CD4-positive, alpha-beta T cell treated with Interleukin-4 for 4 hours (primary cell): ENCODE measurements around the gene KIF20A.
"Not testable (repeated sequence)": the region's sequence is repeated elsewhere in the genome, so short reads cannot be mapped to it uniquely, and the experiment has no call there.

Source experiments
- DNase-seq: peaks from one replicate; pipeline ENCODE4 v3.0.0-alpha.2; 2020

KIF20A gene

DNA sequence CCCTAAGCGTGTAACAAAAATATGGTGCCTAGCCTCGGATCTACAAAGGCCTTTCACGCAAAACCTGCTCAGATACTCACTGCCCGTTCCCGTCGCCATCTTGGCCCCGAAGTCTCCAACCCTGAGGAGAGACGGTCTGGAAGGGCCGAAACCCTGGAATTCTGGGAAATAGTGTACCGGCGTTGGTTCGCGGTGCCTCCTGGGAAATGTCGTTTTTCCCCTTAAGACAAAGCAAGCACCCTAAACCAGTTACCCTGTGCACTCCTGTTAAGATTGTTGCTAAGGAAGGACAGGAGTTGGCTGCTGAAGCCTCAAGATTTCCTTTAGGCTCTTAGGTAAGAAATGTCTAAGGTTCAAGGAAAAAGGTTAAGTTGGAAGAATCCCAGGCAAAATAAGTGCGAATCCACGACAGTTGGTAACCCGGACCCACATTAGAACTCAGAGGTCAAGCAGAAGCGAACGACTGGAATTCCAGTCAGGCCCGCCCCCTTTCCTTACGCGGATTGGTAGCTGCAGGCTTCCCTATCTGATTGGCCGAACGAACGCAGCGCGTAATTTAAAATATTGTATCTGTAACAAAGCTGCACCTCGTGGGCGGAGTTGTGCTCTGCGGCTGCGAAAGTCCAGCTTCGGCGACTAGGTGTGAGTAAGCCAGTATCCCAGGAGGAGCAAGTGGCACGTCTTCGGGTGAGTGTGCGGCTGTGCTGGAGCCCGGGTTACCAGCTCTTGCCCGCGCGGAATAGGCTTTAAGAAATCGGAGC lies at the start of gene KIF20A, which contains the start of gene BRD8:
Gene KIF20A (plus strand): TSS at position 597 of the 761 bp plus-strand sequence. CDS start 569 bp downstream, outside the sequence.
Gene BRD8 (minus strand): TSS at position 115 of the 761 bp plus-strand sequence. CDS start 16 bp downstream, at position 99.
- peak; percentile 93 for DNase-seq

DNA sequence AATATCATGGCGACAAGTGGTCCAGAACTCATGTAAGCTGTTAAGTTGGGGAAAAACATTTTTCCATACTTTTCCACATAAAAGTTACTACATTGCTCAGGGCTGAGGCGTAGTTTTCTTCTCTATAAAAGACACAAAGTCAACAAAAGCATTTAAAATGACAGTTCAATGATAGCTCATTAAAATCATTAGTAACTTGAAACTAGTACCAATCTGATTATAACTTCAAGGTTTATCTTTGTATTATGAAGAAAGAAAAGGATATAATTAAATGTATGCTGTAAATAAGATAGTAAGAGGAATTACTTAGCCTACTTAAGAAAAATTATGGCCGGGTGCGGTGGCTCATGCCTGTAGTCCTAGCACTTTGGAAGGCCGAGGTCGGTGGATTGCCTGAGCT lies 49.6 kb upstream of the KIF20A start:
- DNase-seq: no peak

DNA sequence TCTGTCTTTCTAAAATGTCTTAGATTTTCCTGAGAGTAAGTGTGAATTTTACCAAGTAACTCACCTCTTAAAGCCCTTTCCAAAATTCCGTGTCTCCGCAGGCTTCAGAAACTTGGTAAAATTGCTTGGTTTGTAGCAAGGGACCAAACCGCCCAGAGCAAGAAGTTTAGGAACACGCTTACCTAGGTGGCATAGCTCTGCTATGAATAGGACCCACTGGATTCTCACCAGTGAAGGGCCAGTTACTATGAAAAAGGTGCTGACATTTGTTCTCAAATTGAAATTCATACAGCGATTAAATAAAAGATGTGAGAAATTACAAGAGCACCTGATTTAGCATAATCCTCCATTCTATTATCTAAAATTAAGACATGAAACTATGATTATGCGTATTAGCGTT lies 46.4 kb upstream of the KIF20A start:
- no peak for DNase-seq

DNA sequence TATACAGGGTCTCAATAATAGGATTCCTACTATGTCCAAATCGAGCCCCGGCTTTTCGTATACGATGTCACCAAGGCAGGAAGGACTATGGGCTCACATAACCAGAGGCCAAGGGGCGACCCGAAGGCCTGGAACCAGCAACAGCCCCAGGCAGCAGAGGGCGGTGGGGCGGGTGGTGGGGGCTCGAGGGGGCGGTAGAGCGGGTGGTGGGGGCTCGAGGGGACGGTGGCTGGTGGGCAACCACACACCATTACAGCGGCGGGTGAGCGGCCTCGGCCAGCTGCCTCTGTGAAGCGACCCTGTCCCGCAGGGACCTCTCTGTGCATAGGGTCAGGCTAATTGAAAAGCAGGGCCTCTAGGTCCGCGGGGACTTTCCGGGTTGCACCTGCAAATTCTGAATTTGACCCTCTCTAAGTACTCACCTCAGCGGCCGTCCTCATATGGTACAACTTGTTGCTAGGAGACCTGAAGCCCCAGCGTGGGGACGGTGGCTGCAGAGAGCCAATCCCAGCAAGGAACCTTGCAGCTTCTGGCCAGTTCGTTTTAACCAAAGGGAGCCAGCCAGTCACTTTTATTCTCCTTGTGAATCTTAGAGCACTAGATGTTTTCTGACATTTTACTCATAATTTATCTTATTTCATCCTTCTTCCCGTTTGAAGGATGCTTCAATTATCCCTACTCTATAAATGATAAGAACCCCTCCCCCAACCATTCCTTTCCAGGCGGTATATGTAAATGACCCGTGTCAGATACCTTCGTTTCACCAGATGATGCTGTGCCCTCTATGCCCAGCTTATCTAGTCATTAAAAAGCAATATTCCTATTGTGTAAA lies 39.7 kb upstream of the KIF20A start, which contains the start of gene NME5:
Gene NME5 (minus strand): TSS at position 480 of the 832 bp plus-strand sequence. CDS start 648 bp downstream, outside the sequence.
- DNase-seq: no peak

DNA sequence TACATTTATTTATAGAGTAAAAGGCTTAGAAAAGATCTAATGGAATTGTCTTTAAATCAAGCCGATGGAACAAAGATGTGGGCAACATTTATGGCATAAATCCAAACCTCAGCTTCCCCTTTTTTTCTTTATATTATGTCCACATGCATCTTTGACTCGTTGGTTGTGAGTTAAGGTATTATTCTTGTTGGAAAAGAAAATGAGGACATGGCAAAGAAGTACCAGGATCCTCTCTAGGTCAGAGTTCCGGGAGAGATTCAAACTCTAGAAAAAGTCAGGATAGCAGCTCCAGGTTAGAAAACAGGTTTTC lies 39.2 kb upstream of the KIF20A start:
- DNase-seq: no peak

DNA sequence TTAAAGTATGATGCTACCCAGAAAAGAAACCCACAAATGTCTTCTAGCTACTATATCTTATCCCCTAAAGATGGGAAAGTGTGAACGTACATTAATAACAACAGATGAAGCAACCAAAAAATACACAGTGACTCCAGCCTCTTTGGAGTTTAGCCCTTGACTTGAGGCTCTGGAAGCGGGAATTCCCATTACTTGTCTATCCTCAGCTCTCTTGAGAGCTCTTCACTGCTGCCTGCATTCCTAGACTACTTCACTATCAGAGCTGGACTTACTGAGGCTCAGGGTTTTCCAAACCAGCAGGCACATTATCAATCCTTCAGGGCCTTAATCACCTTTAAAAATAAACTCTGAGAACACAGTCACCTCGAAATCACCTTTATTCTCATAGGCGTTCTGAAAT lies 38.6 kb upstream of the KIF20A start:
- DNase-seq: no peak

DNA sequence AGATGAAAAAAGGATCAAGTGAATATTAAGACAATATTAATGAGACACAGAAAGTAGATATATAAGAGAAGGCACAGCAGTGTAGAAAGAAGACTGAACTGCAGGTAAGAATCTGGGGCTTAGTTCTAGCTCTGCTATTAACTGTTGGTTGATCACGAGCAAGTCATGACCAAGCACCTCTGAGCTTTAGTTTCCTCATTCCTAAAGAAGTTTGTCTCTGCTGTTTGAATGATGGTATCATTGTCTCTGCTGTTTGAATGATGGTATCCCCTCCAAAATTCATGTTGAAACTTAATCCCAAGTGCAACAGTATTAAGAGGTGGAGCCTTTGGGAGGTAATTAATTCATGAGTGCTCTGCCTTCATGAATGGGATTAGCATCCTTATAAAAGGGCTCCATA lies 37.2 kb upstream of the KIF20A start:
- DNase-seq: no peak

DNA sequence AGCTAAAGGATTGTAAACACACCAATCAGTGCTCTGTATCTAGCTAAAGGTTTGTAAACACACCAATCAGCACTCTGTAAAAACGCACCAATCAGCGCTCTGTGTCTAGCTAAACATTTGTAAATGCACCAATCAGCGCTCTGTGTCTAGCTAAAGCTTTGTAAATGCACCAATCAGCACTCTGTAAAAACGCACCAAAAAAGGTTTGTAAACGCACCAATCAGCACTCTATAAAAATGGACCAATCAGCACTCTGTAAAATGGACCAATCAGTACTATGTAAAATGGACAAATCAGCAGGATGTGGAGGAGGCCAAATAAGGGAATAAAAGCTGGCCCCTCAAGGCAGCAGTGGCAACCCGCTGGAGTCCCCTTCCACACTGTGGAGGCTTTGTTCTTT lies 35.3 kb upstream of the KIF20A start:
- DNase-seq: not testable (repeated sequence)

DNA sequence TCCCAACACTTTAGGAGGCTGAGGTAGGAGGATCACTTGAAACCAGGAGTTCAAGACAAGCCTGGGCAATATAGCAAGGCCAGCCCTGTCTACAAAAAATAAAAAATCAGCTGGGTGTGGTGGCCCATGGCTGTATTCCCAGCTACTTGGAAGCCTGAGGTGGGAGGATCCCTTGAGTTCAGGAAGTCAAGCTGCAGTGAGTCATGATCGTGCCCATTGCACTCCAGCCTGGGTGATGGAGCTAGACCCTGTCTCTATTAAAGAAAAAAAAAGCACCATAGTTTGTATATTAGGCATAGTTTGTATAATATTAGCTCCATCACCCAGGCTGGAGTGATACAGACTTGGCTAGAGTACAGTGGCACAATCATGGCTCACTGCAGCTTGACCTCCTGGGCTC lies 30.1 kb upstream of the KIF20A start:
- no peak for DNase-seq

DNA sequence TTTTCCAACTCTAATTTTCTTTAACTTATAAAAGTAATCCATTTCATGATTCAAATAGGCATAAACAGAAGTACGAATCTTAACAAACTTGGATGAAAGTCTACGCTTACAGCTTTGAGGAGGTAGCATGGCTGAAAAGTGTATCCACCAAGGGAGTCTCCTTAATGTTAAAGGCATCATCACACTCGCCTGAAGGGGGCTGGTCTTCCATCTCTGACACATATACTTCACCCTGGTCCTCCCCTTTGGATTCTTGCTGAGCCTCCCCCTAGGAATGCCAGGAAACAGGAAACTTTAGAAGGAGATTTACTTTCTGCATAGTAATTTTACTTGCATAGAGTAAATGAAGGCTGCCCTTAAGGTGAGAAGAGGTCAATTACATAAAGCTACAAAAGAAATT lies 29.4 kb upstream of the KIF20A start:
- no peak for DNase-seq

DNA sequence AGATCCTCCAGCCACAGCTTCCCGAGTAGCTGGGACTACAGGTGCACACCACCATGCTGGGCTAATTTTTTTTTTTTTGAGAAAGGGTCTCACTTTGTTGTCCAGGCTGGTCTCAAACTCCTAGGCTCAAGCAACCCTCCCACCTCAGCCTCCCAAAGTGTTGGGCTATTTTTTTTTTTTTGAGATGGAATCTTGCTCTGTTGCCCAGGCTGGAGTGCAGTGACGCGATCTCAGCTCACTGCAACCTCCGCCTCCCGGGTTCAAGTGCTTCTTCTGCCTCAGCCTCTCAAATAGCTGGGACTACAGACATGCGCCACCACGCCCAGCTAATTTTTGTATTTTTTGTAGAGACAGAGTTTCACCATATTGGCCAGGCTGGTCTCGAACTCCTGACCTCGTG lies 22.9 kb upstream of the KIF20A start:
- DNase-seq: not testable (repeated sequence)

DNA sequence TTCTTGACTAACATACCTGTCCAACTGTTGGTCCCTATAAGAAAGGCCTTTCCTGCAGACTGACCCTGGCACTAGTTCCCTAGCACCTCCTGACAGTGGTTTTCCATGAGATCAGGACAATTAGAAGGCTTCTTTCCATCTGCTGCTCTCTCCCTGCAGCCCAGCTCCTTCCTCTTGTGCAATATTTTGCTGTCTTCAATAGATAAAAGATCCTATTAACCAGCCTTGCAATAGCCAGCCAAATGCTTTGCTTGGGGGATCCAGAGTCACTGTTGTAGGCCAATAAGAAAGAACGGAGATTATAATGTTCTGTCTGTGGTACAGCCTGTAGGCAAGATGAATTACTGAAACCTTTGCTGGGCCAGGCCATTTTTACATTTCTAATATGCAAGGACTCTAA lies 21.3 kb upstream of the KIF20A start:
- DNase-seq: no peak

DNA sequence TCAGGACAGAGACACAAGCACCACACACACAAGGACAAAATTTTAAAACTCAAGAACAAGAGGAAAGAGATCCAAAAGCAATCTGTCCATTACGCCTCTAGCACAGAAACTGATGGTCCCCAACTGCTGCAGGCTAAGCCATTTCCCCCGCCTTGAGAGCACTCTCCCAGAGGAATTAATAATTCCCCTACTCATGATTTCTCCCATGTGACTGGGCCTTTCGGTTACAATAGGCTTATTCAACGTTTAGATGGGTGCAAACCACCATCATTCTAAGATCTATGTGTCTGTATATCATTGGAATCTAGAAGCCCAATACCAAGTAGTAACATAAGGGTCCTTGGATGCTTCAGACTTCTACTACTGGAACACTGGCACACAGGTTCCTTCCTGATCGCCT lies 19.2 kb upstream of the KIF20A start:
- no peak for DNase-seq

DNA sequence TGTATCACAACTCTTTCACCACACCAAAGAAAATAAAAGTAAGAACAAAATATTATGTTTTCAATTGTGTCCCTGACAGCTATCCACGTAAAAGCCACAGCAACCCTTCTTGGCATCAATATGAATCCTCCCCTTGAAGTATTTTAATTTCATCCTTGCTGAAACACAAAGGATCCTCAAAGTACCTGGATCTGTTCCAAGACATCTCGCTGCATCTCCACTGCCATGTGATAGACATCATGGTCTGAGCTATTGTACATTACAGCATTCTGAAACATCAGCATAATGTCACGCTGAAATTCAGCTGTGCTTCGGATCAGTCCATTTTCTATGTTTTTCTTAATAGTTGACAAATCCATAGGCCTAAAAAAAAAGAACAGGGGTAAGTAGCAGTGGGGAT lies 18.2 kb upstream of the KIF20A start:
- DNase-seq: no peak

DNA sequence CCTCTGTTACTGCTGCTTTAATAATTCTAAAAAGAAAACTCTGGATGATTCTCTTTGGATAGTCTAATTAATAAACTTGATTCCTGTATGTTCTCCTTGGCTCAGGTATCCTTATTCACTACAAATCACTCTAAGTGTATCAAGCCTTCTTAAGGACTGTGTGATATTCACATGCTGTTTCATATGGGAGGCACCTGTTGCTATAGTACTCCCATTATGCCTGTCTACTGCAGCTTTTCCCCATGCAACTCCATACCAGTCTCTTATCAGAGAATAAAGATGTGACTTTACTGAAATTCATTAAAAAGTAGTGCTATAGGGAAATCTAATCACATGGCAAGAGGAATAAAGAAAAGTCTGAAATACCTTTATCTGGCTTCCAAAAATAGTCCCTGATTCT lies 15.2 kb upstream of the KIF20A start:
- no peak for DNase-seq

DNA sequence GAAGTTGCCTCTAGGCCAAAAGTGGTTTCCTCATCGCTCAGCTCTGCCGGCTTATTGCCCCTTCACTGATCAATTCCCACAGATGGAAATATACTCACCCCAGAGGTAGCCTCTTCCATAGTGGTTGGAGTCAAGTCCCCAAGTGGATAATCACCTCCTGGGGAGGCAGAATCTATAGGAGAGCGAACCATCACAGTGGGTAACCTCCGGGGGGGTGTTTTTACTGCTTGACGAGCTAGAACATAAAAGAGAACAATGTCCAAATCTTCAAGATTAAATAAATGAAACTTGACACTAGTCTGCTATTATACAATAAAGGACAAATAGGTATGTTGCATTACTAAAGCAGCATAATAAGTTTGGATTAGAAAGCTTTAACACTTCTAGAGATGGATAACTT lies 9.8 kb upstream of the KIF20A start:
- DNase-seq: no peak

DNA sequence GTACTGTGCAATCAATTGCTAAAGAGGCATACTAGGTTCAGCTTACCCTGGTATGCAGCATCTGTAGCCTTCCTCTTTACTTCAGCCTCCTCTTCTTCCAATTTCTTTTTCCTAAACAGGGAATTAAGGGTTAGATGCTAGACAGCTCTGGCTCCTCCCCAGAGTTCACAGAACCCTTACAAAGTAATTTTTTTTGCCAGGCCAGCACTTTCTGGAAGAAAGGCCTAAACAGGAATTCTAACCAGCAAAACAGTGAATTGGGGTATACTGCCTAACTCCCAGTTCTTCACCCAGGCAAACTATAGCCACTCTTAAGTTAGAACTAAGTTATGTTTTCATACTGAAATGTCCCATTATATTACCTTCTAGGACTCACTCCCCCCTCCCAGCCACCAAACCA lies 8.6 kb upstream of the KIF20A start:
- no peak for DNase-seq

DNA sequence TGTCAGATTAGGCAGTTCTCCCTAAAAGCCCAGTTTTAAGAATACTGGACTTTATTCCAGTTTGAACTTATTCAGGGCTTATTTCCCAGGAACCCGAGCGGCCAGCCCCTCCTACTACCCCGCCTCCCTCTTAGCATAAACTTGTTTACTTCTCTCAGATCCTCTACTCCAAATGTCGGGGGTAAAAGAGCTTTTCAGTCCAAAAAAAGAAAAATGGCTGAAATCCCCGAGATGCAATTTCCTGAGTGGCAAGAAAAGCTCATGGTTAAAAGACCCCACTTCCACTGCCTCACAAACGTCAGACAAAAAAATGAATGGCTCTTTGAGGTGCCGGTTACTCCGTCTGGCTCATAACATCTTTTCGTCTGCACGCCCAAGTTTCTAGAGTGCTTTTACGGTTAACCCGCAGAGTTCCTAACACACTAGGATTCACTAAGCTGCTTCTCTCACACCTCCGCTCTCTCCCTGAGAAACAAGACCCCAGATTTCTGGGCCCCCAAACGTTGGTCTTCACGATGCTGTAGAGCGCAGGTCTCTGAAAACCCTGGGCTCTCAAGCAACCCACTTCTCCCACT lies 884 bp upstream of the KIF20A start:
- peak; percentile 36 for DNase-seq

DNA sequence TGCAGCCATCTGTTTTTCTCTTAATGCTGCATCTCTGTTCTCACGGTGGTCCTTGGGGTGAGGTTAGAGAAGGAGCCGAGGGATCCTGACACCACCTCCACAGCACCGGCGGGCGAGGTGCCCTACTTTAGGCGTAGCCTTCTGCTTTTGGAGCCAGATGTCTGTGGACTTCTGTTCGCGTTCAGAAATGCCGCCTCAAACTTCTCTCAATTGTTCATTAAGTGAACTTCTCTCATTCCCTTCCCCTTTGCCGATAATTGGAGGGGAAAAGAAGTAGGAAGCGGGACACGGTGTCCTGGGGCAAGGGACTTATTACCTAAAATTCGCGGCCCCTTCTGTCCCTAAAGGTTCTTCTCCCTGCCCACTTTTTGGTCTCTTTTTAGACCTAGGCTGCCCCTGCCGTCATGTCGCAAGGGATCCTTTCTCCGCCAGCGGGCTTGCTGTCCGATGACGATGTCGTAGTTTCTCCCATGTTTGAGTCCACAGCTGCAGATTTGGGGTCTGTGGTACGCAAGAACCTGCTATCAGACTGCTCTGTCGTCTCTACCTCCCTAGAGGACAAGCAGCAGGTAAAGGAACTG lies 455 bp downstream of the KIF20A start:
- no peak for DNase-seq

DNA sequence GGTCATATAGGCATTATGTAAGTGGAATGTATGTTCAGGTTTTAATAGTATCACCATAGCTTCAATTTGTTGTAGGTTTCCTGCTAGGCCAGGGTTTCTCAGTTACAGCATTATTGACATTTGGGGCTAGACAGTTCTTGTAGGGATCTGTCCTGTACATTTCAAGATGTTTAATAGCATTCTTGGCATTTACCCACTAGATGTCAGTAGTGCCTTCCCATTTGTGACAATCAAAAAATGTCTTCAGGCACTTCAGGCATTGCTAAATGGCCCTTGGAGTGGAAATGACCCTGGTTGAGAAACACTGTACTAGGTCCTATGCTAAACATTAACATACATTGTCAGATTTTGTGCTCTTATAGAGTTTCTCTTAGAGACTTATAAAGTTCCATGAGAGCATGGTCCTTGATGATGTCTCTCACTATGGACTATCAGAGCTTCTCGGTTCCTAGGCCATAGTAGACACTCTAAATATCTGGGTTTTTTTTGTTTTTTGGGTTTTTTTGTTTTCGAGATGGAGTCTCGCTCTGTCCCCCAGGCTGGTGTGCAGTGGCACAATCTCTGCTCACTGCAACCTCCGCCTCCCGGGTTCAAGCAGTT lies 1.4 kb downstream of the KIF20A start:
- peak; percentile 48 for DNase-seq

DNA sequence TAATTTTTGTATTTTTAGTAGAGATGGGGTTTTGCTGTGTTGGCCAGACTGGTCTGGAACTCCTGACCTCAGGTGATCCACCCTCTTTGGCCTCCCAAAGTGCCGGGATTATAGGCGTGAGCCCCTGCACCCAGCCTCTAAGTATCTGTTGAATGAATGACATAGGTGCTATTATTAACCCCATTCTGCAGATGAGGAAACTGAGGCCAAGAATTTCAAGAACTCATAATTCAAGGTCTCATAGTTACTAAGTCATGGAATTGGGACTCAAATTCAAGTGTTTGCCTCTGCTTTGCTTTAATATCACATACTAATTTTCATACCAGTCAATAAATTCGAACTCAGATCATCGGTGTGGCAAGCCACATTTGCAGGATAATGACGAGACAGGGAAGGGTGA lies 1.9 kb downstream of the KIF20A start:
- no peak for DNase-seq

DNA sequence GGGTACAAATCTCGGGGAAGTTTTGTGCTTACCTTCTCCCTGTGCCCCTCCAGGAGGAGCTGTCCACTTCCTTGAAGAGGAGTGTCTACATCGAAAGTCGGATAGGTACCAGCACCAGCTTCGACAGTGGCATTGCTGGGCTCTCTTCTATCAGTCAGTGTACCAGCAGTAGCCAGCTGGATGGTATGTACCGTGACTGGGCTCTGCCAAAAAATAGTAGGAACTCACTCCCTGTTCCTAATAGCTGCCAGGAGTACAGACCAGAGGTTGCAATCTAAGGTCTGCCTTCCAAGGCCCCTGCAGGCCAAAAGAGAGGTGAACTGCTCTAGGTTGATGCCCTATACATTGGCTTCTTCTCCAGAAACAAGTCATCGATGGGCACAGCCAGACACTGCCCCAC lies 3.9 kb downstream of the KIF20A start:
- no peak for DNase-seq

DNA sequence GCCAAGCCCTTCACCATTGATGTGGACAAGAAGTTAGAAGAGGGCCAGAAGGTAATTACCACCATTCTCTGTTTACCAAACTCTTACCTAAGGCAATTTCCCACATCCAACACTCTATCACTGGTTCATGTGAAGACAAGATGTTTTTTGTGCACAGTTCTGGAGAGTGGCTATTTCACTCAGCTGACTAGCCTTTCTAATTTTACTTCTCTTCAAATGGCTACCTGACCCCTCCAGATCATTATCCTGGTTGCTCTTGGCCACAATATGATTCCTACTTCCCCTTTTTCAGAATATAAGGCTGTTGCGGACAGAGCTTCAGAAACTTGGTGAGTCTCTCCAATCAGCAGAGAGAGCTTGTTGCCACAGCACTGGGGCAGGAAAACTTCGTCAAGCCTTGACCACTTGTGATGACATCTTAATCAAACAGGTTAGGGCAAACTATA lies 7.1 kb downstream of the KIF20A start:
- no peak for DNase-seq
